Heart left ventricle (tissue), 16 donors: Measurements from ENCODE around the gene LINGO3. TPM values are rescaled to one million over a fixed set of nuclear protein-coding genes. Genes with fewer than 3 reads are reported as not detected.
A peak's percentile ranks its signal among the peaks of the same experiment; 100 is the strongest.

Experiments
- ATAC-seq, 4 donors: fragments of 200-7000 bp; cut with Tn5 transposase; one replicate each; pipeline ENCODE4 v1.9.1; 2020 to 2022; ENCODE audit warnings: moderate library complexity in 4 of 4, mild to moderate bottlenecking in 3 of 4, moderate number of reproducible peaks in 1 of 4
- DNase-seq, 5 donors: peaks; one replicate each; pipeline ENCODE4 v3.0.0-alpha.2; 2020
- H3K27ac ChIP-seq, 12 donors: fragments of 200-600 bp; sonication (generic) in 4 of 12; one replicate each; pipeline versions ENCODE4 v1.5.0 to v1.8.0; 2016 to 2022; ENCODE audit warnings: mild to moderate bottlenecking in 2 of 12
- H3K27me3 ChIP-seq, 9 donors: fragments of 200-600 bp; sonication (generic) in 2 of 9; one replicate each; pipeline versions ENCODE4 v1.5.1 to v1.8.0; 2016 to 2022; ENCODE audit warnings: mild to moderate bottlenecking in 3 of 9
- H3K36me3 ChIP-seq, 9 donors: fragments of 200-600 bp; sonication (generic) in 2 of 9; one replicate each; pipeline versions ENCODE4 v1.5.0 to v1.8.0; 2018 to 2022; ENCODE audit warnings: mild to moderate bottlenecking in 2 of 9
- H3K4me1 ChIP-seq, 12 donors: fragments of 200-600 bp; sonication (generic) in 4 of 12; one replicate each; pipeline versions ENCODE4 v1.5.0 to v1.8.0; 2016 to 2022; ENCODE audit warnings: mild to moderate bottlenecking in 3 of 12
- H3K4me3 ChIP-seq, 12 donors: fragments of 200-600 bp; sonication (generic) in 4 of 12; one replicate each; pipeline versions ENCODE4 v1.5.0 to v1.8.0; 2017 to 2022; ENCODE audit warnings: mild to moderate bottlenecking in 9 of 12, moderate library complexity in 4 of 12
- H3K9me3 ChIP-seq, 12 donors: fragments of 200-600 bp; sonication (generic) in 4 of 12; one replicate each; pipeline versions ENCODE4 v1.5.0 to v1.8.0; 2016 to 2022; ENCODE audit warnings: mild to moderate bottlenecking in 1 of 12
- POLR2A ChIP-seq, 2 donors: fragments of 450-650 bp; IDR thresholded peaks; one replicate each; pipeline ENCODE4 v1.6.1; 2017; ENCODE audit warnings: antibody characterized with exemption in 2 of 2, mild to moderate bottlenecking in 2 of 2, moderate library complexity in 2 of 2
- WGBS, 4 donors: extraction: QIAGEN DNeasy Blood & Tissue Kit in 2 of 4; methylation state at CpG; one replicate each; pipeline versions ENCODE4 v1.1.5 to v1.1.7; 2013 to 2018; 5-methylcytosine and 5-hydroxymethylcytosine counted together
- intact Hi-C, 10 donors: fragments of 100-400 bp; cut with DNase I; formaldehyde crosslinking; loops; one replicate each; pipeline versions ENCODE4 v1.11.1 to v1.14.2; 2022
- polyA plus RNA-seq, 2 donors: library from polyadenylated mRNA; stranded (reverse); fragments of 200-250 nt; gene quantifications; one replicate each; pipeline ENCODE4 v1.2.3, GENCODE V29; 2013
- total RNA-seq, 9 donors: library from RNA; depleted of rRNA in 2 of 9; stranded (reverse); fragments of >200 nt in 2 of 9; fragmentation: NEBNext Ultra II Directional in 3 of 9; extraction: Animal tissue kit (Norgen Biotek cat#: 25700) in 3 of 9; gene quantifications; one replicate each; pipeline versions ENCODE4 v1.1.0 to v1.2.4, GENCODE V29; 2016 to 2023
- TF ChIP-seq, protein P1 (sequence below), 12 donors: fragments of 200-600 bp; sonication (generic) in 4 of 12; IDR thresholded peaks; one replicate each; pipeline versions ENCODE4 v1.5.0 to v1.8.0; 2018 to 2022; ENCODE audit warnings: antibody characterized with exemption in 12 of 12, mild to moderate bottlenecking in 5 of 12
- donor health status: ischemic (EF 13 %, LVEDD 7.1; RV severe dilation, severe dysfunction).
- donor health status: healthy with polysubstance abuse.
- donor health status: DM: no; HTN: yes; CAD: no.
- donor health status: DM: no; HTN: no; CAD: no.
- donor health status: ischemic (EF 25% LVEDD 6.9; RV normal size, moderate dysfunction).
- donor health status: ischemic (EF 25% LVEDD 5.7; RV mildly dilated, moderate dysfunction).
- donor health status: healthy.
- donor health status: DM: yes; HTN: yes; CAD: no.
- donor health status: ischemic (EF 35%, LVEDD 5.7; RV mildly dilated, moderate dysfunction).
- donor health status: nonischemic (EF 11% LVEDD 7.7; RV severe dilation, severe dysfunction).
- donor health status: DM: yes; HTN: yes; CAD: no.
- donor health status: PGD.
- donor health status: ischemic (EF 29% LVEDD 5.4; RV normal size, mild dysfunction).
- donor health status: nonischemic (EF 23%, LVEDD 6.1; RV moderate dilation, normal function).

LINGO3 gene
- total and polyA plus RNA-seq, 11 donors, result 0.50 TPM; not detected in 10

DNA sequence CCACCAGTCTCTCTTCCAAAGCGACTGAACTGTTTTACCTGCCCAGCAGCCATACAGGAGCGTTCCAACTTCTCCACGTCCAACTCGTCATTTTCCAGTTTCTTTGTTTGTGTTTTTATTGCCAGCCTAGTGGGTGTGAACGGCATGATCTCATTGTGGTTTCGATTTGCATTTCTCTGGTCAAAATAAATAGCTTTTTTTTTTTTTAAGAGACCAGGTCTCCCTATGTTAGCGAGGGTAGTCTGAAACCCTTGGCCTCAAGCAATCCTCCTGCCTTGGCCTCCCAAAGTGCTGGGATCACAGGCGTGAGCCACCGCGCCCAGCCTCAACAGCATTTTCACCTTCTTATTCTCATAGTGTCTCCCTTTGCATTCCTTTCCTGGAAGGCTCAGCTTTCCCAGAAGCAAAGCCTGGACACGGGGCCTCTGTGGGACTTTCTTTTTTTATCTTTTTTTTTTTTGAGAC is 47.6 kb downstream of the LINGO3 start:
- 78 to 80% (median 78%) methylated on average over 11 of the region's 11 CpGs for WGBS, 4 donors
- ATAC-seq (no peak), DNase-seq (no peak)
- H3K36me3 ChIP-seq, result no peaks in the 10 kb centered on the region
- TF ChIP-seq, protein P1, sequence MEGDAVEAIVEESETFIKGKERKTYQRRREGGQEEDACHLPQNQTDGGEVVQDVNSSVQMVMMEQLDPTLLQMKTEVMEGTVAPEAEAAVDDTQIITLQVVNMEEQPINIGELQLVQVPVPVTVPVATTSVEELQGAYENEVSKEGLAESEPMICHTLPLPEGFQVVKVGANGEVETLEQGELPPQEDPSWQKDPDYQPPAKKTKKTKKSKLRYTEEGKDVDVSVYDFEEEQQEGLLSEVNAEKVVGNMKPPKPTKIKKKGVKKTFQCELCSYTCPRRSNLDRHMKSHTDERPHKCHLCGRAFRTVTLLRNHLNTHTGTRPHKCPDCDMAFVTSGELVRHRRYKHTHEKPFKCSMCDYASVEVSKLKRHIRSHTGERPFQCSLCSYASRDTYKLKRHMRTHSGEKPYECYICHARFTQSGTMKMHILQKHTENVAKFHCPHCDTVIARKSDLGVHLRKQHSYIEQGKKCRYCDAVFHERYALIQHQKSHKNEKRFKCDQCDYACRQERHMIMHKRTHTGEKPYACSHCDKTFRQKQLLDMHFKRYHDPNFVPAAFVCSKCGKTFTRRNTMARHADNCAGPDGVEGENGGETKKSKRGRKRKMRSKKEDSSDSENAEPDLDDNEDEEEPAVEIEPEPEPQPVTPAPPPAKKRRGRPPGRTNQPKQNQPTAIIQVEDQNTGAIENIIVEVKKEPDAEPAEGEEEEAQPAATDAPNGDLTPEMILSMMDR (IDR thresholded peaks at IDR 0.05), result no peak
- TF ChIP-seq POLR2A (IDR thresholded peaks at IDR 0.05), result no peak
- H3K4me3 ChIP-seq, result no peak overlapping the region
- peak overlapping the region in 1 of 12 donors; percentile 32 for H3K27ac ChIP-seq
- no peaks in the 10 kb centered on the region for H3K9me3 ChIP-seq
- intact Hi-C loops, result no loop called here
- H3K27me3 ChIP-seq, result no peaks in the 10 kb centered on the region
- H3K4me1 ChIP-seq, result peaks cover 0 to 8% (median 0%) of the 10 kb centered on the region in 12 donors

DNA sequence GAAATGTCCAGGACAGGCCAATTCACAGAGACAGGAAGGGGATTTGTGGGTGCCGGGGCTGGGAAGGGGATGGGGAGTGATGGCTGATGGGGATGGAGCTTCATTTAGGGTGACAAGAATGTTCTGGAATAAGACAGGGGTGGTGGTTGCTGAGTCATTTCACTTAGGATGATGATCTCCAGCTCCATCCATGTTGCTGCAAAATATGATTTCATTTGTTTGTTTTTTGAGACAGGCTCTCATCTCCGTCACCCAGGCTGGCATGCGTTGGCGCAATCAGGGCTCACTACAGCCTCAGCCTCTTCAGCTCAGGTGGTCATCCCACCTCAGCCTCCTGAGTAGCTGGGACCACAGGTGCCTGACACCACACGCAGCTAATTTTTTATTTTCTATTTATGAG is 48.6 kb downstream of the LINGO3 start:
- Histone ChIP-seq H3K27ac (no peak overlapping the region), H3K36me3 (no peaks in the 10 kb centered on the region), H3K27me3 (peaks cover 0 to 3% (median 0%) of the 10 kb centered on the region in 9 donors), H3K9me3 (no peaks in the 10 kb centered on the region), H3K4me3 (no peak overlapping the region), H3K4me1 (no peaks in the 10 kb centered on the region)
- TF ChIP-seq POLR2A (IDR thresholded peaks at IDR 0.05), result no peak
- intact Hi-C loops, result no loop called here
- DNase-seq, result peak in 1 of 5 donors; percentile 16
- WGBS, 4 donors, result 85 to 96% (median 91%) methylated on average over 5 of the region's 5 CpGs
- ATAC-seq, result no peak

Other genes starting within 250 kb of the LINGO3 start
- 10 to 100 TPM; 10.8 to 32.3 (median 16.7) TPM for gene MOB3A, start 211.8 kb downstream of the LINGO3 start, total RNA-seq
- 10 to 100 TPM in 1 of 2 donors, 1 to 10 TPM in 1; 7.1 to 18.6 TPM for gene MOB3A, start 211.8 kb downstream of the LINGO3 start, polyA plus RNA-seq
- gene IZUMO4, start 211.2 kb downstream of the LINGO3 start, total RNA-seq, result 1 to 10 TPM in 8 of 9 donors, not detected in 1; 1.7 to 6.2 (median 2.3) TPM
- gene IZUMO4, start 211.2 kb downstream of the LINGO3 start, polyA plus RNA-seq, result 1 to 10 TPM; 4.4 to 5.8 TPM
- 100 to 1,000 TPM in 5 of 9 donors, 10 to 100 TPM in 4; 63.1 to 116 (median 103) TPM for gene AP3D1, start 156.6 kb downstream of the LINGO3 start, total RNA-seq
- gene AP3D1, start 156.6 kb downstream of the LINGO3 start, polyA plus RNA-seq, result 100 to 1,000 TPM in 1 of 2 donors, 10 to 100 TPM in 1; 66.3 to 124 TPM
- gene DOT1L, start 144.2 kb downstream of the LINGO3 start, total RNA-seq, result 10 to 100 TPM in 6 of 9 donors, 1 to 10 TPM in 3; 5.2 to 24.0 (median 10.8) TPM
- 10 to 100 TPM in 1 of 2 donors, 1 to 10 TPM in 1; 5.7 to 22.4 TPM for gene DOT1L, start 144.2 kb downstream of the LINGO3 start, polyA plus RNA-seq
- gene PLEKHJ1, start 71.8 kb downstream of the LINGO3 start, total RNA-seq, result 10 to 100 TPM; 44.6 to 63.2 (median 46.5) TPM
- 10 to 100 TPM; 80.9 to 89.7 TPM for gene PLEKHJ1, start 71.8 kb downstream of the LINGO3 start, polyA plus RNA-seq
- 10 to 100 TPM; 19.2 to 43.9 (median 28.6) TPM for gene SF3A2, start 71.3 kb downstream of the LINGO3 start, total RNA-seq
- 10 to 100 TPM; 22.7 to 29.5 TPM for gene SF3A2, start 71.3 kb downstream of the LINGO3 start, polyA plus RNA-seq
- gene AMH, start 58.8 kb downstream of the LINGO3 start, total RNA-seq, result under 1 TPM in 5 of 9 donors, not detected in 4; 0.32 to 0.81 (median 0.57) TPM
- 1 to 10 TPM in 1 of 2 donors, under 1 TPM in 1; 0.10 to 1.1 TPM for gene AMH, start 58.8 kb downstream of the LINGO3 start, polyA plus RNA-seq
- gene JSRP1, start 51.7 kb downstream of the LINGO3 start, total RNA-seq, result under 1 TPM in 1 of 9 donors, not detected in 8; 0.25 TPM
- gene JSRP1, start 51.7 kb downstream of the LINGO3 start, polyA plus RNA-seq, result under 1 TPM in 1 of 2 donors, not detected in 1; 0.34 TPM
- 1 to 10 TPM in 2 of 9 donors, under 1 TPM in 7; 0.11 to 1.6 (median 0.48) TPM for gene PEAK3, start 26.0 kb downstream of the LINGO3 start, total RNA-seq
- under 1 TPM; 0.21 to 0.23 TPM for gene PEAK3, start 26.0 kb downstream of the LINGO3 start, polyA plus RNA-seq
- 10 to 100 TPM; 33.8 to 79.1 (median 41.0) TPM for gene LSM7, start 20.4 kb upstream of the LINGO3 start, total RNA-seq
- gene LSM7, start 20.4 kb upstream of the LINGO3 start, polyA plus RNA-seq, result 100 to 1,000 TPM; 187 to 213 TPM
- 10 to 100 TPM; 17.6 to 30.9 (median 21.6) TPM for gene SPPL2B, start 20.5 kb upstream of the LINGO3 start, total RNA-seq
- gene SPPL2B, start 20.5 kb upstream of the LINGO3 start, polyA plus RNA-seq, result 10 to 100 TPM; 18.9 to 31.2 TPM
- under 1 TPM in 1 of 9 donors, not detected in 8; 0.09 TPM for gene TMPRSS9, start 52.1 kb upstream of the LINGO3 start, total RNA-seq
- under 1 TPM in 1 of 2 donors, not detected in 1; 0.19 TPM for gene TMPRSS9, start 52.1 kb upstream of the LINGO3 start, polyA plus RNA-seq
- gene TIMM13, start 119.4 kb upstream of the LINGO3 start, total RNA-seq, result 10 to 100 TPM; 27.4 to 78.4 (median 62.6) TPM
- gene TIMM13, start 119.4 kb upstream of the LINGO3 start, polyA plus RNA-seq, result 10 to 100 TPM; 75.4 to 98.5 TPM
- 10 to 100 TPM in 7 of 9 donors, 1 to 10 TPM in 2; 6.6 to 22.2 (median 13.8) TPM for gene LMNB2, start 148.8 kb upstream of the LINGO3 start, total RNA-seq
- gene LMNB2, start 148.8 kb upstream of the LINGO3 start, polyA plus RNA-seq, result 10 to 100 TPM in 1 of 2 donors, 1 to 10 TPM in 1; 9.3 to 33.0 TPM
- gene GADD45B, start 168.0 kb upstream of the LINGO3 start, total RNA-seq, result 100 to 1,000 TPM in 2 of 9 donors, 10 to 100 TPM in 7; 20.3 to 155 (median 46.6) TPM
- 10 to 100 TPM; 67.2 to 68.4 TPM for gene GADD45B, start 168.0 kb upstream of the LINGO3 start, polyA plus RNA-seq